OCI-LY7 (cell line): ENCODE results near the gene TPCN2. TPM values are rescaled to one million over a fixed set of nuclear protein-coding genes. Genes with fewer than 3 reads are reported as not detected.

Experiments
- BruUV-seq: library from RNA; stranded (reverse); fragments of 400-500 nt; replicated peaks from 2 replicates; lab custom pipeline; 2021; lab: Mats Ljungman, UMichigan
- CTCF ChIA-PET: fragments of 300-600 bp; sonication (Branson Sonifier 250); formaldehyde crosslinking; loops from one replicate; lab custom pipeline; 2022; ENCODE audit warnings: antibody characterized with exemption; ENCODE audit not compliant: unreplicated experiment; lab: Charles Lee
- POLR2A ChIA-PET: fragments of 300-600 bp; sonication (Branson Sonifier 250); formaldehyde crosslinking; loops from one replicate; lab custom pipeline; 2022; ENCODE audit warnings: antibody characterized with exemption; lab: Charles Lee
- DNase-seq: peaks from one replicate; pipeline ENCODE4 v3.0.0-alpha.2; 2015; ENCODE audit warnings: low spot score
- H2AFZ ChIP-seq: fragments of 200-600 bp; sonication (generic), shearing (Covaris generic); 2 replicates; pipeline ENCODE4 v1.6.1; 2014; ENCODE audit warnings: mild to moderate bottlenecking, antibody characterized with exemption, low read length, moderate library complexity
- H3K27ac ChIP-seq: fragments of 200-600 bp; sonication (generic); 2 replicates; pipeline ENCODE4 v1.5.1; 2014; ENCODE audit warnings: mixed run types, low read depth, mild to moderate bottlenecking, moderate library complexity, low read length, inconsistent platforms; ENCODE audit not compliant: poor library complexity, severe bottlenecking
- H3K36me3 ChIP-seq: fragments of 200-600 bp; sonication (generic); 2 replicates; pipeline ENCODE4 v1.6.1; 2014; ENCODE audit warnings: mild to moderate bottlenecking, antibody characterized with exemption, low read length, moderate library complexity, mixed read lengths; ENCODE audit not compliant: insufficient read depth
- H3K4me1 ChIP-seq: fragments of 200-600 bp; sonication (generic); 2 replicates; pipeline ENCODE4 v1.5.1; 2014; ENCODE audit warnings: mild to moderate bottlenecking, low read length; ENCODE audit not compliant: insufficient read depth, poor library complexity, severe bottlenecking
- H3K4me2 ChIP-seq: fragments of 200-600 bp; sonication (generic); 2 replicates; pipeline ENCODE4 v1.6.1; 2014; ENCODE audit warnings: mild to moderate bottlenecking, low read length
- H3K4me3 ChIP-seq: fragments of 200-600 bp; sonication (generic); 2 replicates; pipeline ENCODE4 v1.5.1; 2014; ENCODE audit warnings: mild to moderate bottlenecking, low read depth, low read length; ENCODE audit not compliant: poor library complexity, severe bottlenecking
- H3K79me2 ChIP-seq: fragments of 200-600 bp; sonication (generic); 2 replicates; pipeline ENCODE4 v1.6.1; 2016; ENCODE audit warnings: low read depth, mild to moderate bottlenecking, low read length, moderate library complexity, mixed read lengths; ENCODE audit not compliant: insufficient read depth
- H3K9me2 ChIP-seq: fragments of 200-600 bp; sonication (generic); 2 replicates; pipeline ENCODE4 v1.6.1; 2016; ENCODE audit warnings: mild to moderate bottlenecking, low read length, mixed read lengths; ENCODE audit not compliant: insufficient read depth
- H3K9me3 ChIP-seq: fragments of 200-600 bp; sonication (generic); 2 replicates; pipeline ENCODE4 v1.6.1; 2014; ENCODE audit warnings: mild to moderate bottlenecking, mixed run types, low read length, mixed read lengths
- H4K20me1 ChIP-seq: fragments of 200-600 bp; sonication (generic); 2 replicates; pipeline ENCODE4 v1.6.1; 2014; ENCODE audit warnings: mild to moderate bottlenecking, antibody characterized with exemption, low read length, moderate library complexity, mixed read lengths; ENCODE audit not compliant: insufficient read depth
- EZH2phosphoT487 ChIP-seq: fragments of 200-600 bp; sonication (generic); IDR thresholded peaks from 2 replicates; pipeline ENCODE4 v1.6.1; 2018; ENCODE audit warnings: low read depth, borderline replicate concordance, mild to moderate bottlenecking, mixed run types, antibody characterized with exemption, low read length, moderate library complexity, mixed read lengths
- intact Hi-C: fragments of 100-400 bp; cut with micrococcal nuclease; formaldehyde crosslinking; loops from one replicate; pipeline ENCODE4 v1.10.0; 2022; ENCODE audit not compliant: unreplicated experiment
- total RNA-seq, 2 experiments: library from RNA; depleted of rRNA in 1 of 2; stranded (reverse); fragments of >200 nt in 1 of 2; shearing (Covaris generic) in 1 of 2; gene quantifications; 2 replicates each; pipeline ENCODE4 v1.2.3, GENCODE V29; 2014 to 2022
- TF ChIP-seq, protein P1 (sequence below): fragments of 200-600 bp; sonication (generic); conservative IDR thresholded peaks from 2 replicates; pipeline ENCODE4 v1.5.1; 2014; ENCODE audit warnings: mild to moderate bottlenecking, antibody characterized with exemption, low read length, moderate library complexity, mixed read lengths

TPCN2 gene
- total RNA-seq, 2 experiments from 2014 or later, result 21.5 to 65.2 TPM

DNA sequence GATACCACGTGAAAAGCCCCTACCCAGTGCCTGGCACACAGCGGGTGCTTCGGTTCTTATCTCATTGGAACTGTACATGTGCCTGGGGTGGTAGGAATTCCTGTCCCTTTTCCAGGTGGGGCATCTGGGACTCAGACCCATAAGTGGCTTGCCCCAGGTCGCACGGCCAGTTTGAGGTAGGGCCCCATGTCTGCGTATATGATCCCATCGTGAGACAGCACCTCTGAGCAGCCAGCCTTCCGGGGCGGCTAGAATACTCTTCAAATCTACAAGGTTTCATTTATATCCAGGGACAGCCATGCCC, 73.5 kb downstream of the TPCN2 start:
- Histone ChIP-seq H3K4me2 (no peak overlapping the region), H4K20me1 (no peaks in the 10 kb centered on the region), H2AFZ (no peak overlapping the region), H3K4me3 (no peak overlapping the region), H3K36me3 (no peaks in the 10 kb centered on the region), H3K9me3 (no peaks in the 10 kb centered on the region), H3K27ac (no peak overlapping the region), H3K4me1 (no peaks in the 10 kb centered on the region), H3K9me2 (no peaks in the 10 kb centered on the region), H3K79me2 (no peaks in the 10 kb centered on the region)
- ChIA-PET CTCF (no interaction called here), POLR2A (no interaction called here)
- no TSS peak for BruUV-seq
- TF ChIP-seq, protein P1, sequence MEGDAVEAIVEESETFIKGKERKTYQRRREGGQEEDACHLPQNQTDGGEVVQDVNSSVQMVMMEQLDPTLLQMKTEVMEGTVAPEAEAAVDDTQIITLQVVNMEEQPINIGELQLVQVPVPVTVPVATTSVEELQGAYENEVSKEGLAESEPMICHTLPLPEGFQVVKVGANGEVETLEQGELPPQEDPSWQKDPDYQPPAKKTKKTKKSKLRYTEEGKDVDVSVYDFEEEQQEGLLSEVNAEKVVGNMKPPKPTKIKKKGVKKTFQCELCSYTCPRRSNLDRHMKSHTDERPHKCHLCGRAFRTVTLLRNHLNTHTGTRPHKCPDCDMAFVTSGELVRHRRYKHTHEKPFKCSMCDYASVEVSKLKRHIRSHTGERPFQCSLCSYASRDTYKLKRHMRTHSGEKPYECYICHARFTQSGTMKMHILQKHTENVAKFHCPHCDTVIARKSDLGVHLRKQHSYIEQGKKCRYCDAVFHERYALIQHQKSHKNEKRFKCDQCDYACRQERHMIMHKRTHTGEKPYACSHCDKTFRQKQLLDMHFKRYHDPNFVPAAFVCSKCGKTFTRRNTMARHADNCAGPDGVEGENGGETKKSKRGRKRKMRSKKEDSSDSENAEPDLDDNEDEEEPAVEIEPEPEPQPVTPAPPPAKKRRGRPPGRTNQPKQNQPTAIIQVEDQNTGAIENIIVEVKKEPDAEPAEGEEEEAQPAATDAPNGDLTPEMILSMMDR, result no peak
- no peak for TF ChIP-seq EZH2phosphoT487
- DNase-seq, result no peak
- intact Hi-C loops, result no loop called here

DNA sequence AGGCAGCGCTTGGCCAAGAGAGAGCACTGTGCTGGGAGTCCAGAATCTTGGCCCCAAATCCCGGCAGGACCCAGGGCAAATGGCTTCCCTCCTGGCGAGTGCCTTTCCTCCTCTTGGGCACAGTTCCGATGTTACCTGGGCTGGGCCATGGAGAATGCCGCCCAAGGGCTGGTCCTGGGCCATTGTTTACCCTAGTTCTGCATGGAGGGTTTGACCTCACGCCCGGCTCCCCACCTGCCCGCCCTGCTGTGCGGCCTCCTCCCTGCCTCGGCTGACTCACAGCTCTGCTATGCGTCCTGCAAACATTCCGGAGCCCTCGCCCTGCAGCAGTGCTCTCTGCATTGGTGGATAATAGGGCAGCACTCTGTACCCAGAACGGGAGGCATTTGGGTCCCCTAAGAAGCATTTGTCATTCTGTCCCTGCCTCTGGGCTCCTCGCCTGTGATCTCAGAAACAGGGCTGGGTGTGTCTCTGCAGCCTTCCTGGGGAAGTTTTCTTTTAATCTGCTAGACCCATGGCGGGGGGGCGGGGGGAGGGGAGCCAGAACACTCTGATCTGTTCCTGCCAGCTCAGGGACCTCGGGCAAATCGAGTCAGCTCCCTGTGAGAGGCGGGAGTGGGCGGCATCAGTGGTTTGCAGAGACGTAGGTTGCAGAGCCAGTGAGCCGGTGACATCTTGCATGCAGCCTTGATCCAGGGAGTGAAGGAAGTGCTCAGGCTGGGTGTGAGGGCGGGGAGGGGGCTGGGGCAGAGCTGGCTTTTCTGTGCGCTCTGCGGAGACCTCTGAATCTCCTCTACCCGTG, 74.1 kb downstream of the TPCN2 start:
- Histone ChIP-seq H3K79me2 (no peaks in the 10 kb centered on the region), H3K4me1 (no peaks in the 10 kb centered on the region), H2AFZ (no peak overlapping the region), H3K4me3 (no peak overlapping the region), H3K9me3 (0 out of 2 replicates have a peak, but pooled peaks cover 2% of the 10 kb centered on the region), H3K4me2 (no peak overlapping the region), H4K20me1 (no peaks in the 10 kb centered on the region), H3K9me2 (no peaks in the 10 kb centered on the region), H3K36me3 (no peaks in the 10 kb centered on the region), H3K27ac (no peak overlapping the region)
- no peak for TF ChIP-seq EZH2phosphoT487
- TF ChIP-seq, protein P1, result no peak
- BruUV-seq, result no TSS peak
- ChIA-PET CTCF (no interaction called here), POLR2A (interaction anchor here (0.7 kb wide), 1 partner anchor 640 kb away, joined by 3 read pairs; no protein-coding TSS in a partner anchor)
- no peak for DNase-seq
- intact Hi-C loops, result no loop called here
